Stimulated activated CD4-positive, alpha-beta T cell treated with anti-CD3 and anti-CD28 coated beads, Interleukin-4, amount 100 ng/mL, for 48 hours (primary cell): Measurements from ENCODE around the gene CNTNAP3B.
"Not testable (repeated sequence)": the region's sequence is repeated elsewhere in the genome, so short reads cannot be mapped to it uniquely, and the experiment has no call there.

ENCODE experiments used
- DNase-seq, 2 donors: peaks; one replicate each; pipeline ENCODE4 v3.0.0-alpha.2; 2020; ENCODE audit warnings: low read depth in 2 of 2

The CNTNAP3B gene

GRCh38 chr9:41977965-41978600, 151.1 kb downstream of the CNTNAP3B start:
- not testable (repeated sequence) for DNase-seq

- not testable (repeated sequence) for DNase-seq
Observed at GRCh38 chr9:41974906-41975305, 154.3 kb downstream of the CNTNAP3B start.

- not testable (repeated sequence) for DNase-seq
Observed at GRCh38 chr9:41953007-41953406, 176.2 kb downstream of the CNTNAP3B start.

GRCh38 chr9:41941738-41942137, 187.5 kb downstream of the CNTNAP3B start:
- not testable (repeated sequence) for DNase-seq

GRCh38 chr9:41938143-41938542, 191.1 kb downstream of the CNTNAP3B start:
- DNase-seq: not testable (repeated sequence)

- not testable (repeated sequence) for DNase-seq
Observed at GRCh38 chr9:41935727-41936126, 193.5 kb downstream of the CNTNAP3B start.

GRCh38 chr9:41929172-41929571, 200.1 kb downstream of the CNTNAP3B start:
- DNase-seq: not testable (repeated sequence)

GRCh38 chr9:41917374-41917773, 211.9 kb downstream of the CNTNAP3B start:
- not testable (repeated sequence) for DNase-seq

- not testable (repeated sequence) for DNase-seq
Observed at GRCh38 chr9:41905488-41905887, 223.7 kb downstream of the CNTNAP3B start.

- DNase-seq: not testable (repeated sequence)
Observed at GRCh38 chr9:41902762-41903161, 226.5 kb downstream of the CNTNAP3B start.

- DNase-seq: not testable (repeated sequence)
Observed at GRCh38 chr9:41898720-41899343, 230.4 kb downstream of the CNTNAP3B start.

GRCh38 chr9:41874557-41874956, 254.7 kb downstream of the CNTNAP3B start:
- not testable (repeated sequence) for DNase-seq

GRCh38 chr9:41855422-41855821, 273.8 kb downstream of the CNTNAP3B start:
- not testable (repeated sequence) for DNase-seq

- not testable (repeated sequence) for DNase-seq
Observed at GRCh38 chr9:41851848-41852740, 277.1 kb downstream of the CNTNAP3B start.

GRCh38 chr9:41847829-41848228, 281.4 kb downstream of the CNTNAP3B start:
- not testable (repeated sequence) for DNase-seq
